Astrocyte (in vitro differentiated cells and primary cell): ENCODE data around the gene DLL1. TPM values are rescaled to one million over a fixed set of nuclear protein-coding genes. Genes with fewer than 3 reads are reported as not detected.
A peak's percentile ranks its signal among the peaks of the same experiment; 100 is the strongest.

Experiments used
- DNase-seq: peaks from one replicate; pipeline ENCODE4 v3.0.0-alpha.2; 2010; ENCODE audit warnings: low read depth
- FAIRE-seq: peaks from 2 replicates; lab custom pipeline; 2011; peaks lifted over from hg19 to GRCh38; lab: Jason Lieb, UNC
- H2AFZ ChIP-seq: 2 replicates; pipeline ENCODE4 v1.6.0; 2012; ENCODE audit warnings: low read depth, low read length, inconsistent platforms
- H3K27ac ChIP-seq: 2 replicates; pipeline ENCODE4 v1.5.1; 2011; ENCODE audit warnings: low read depth, low read length, inconsistent platforms
- H3K27me3 ChIP-seq: 2 replicates; pipeline ENCODE4 v1.6.0; 2011; ENCODE audit warnings: low read length, inconsistent platforms; ENCODE audit not compliant: insufficient read depth
- H3K36me3 ChIP-seq: 2 replicates; pipeline ENCODE4 v1.5.1; 2011; ENCODE audit warnings: low read length, inconsistent platforms; ENCODE audit not compliant: insufficient read depth
- H3K4me1 ChIP-seq: 2 replicates; pipeline ENCODE4 v1.5.1; 2011; ENCODE audit warnings: low read length, inconsistent platforms; ENCODE audit not compliant: insufficient read depth
- H3K4me2 ChIP-seq: 2 replicates; pipeline ENCODE4 v1.6.0; 2012; ENCODE audit warnings: low read length, inconsistent platforms
- H3K4me3 ChIP-seq: 2 replicates; pipeline ENCODE4 v1.5.1; 2011; ENCODE audit warnings: low read depth, mild to moderate bottlenecking, low read length, inconsistent platforms; ENCODE audit not compliant: insufficient read depth
- H3K79me2 ChIP-seq: 2 replicates; pipeline ENCODE4 v1.6.0; 2012; ENCODE audit warnings: mild to moderate bottlenecking, low read length, inconsistent platforms; ENCODE audit not compliant: insufficient read depth
- H3K9ac ChIP-seq: 2 replicates; pipeline ENCODE4 v1.6.0; 2012; ENCODE audit warnings: mild to moderate bottlenecking, low read length, inconsistent platforms
- H3K9me3 ChIP-seq: 2 replicates; pipeline ENCODE4 v1.5.1; 2012; ENCODE audit warnings: low read depth, mild to moderate bottlenecking, low read length, inconsistent platforms; ENCODE audit not compliant: insufficient read depth
- H4K20me1 ChIP-seq: 2 replicates; pipeline ENCODE4 v1.6.0; 2012; ENCODE audit warnings: low read length, inconsistent platforms; ENCODE audit not compliant: insufficient read depth
- H3K27ac Mint-ChIP-seq: one replicate; pipeline ENCODE4 v1.8.0; 2021; ENCODE audit warnings: mild to moderate bottlenecking, mixed read lengths; ENCODE audit not compliant: unreplicated experiment
- H3K27me3 Mint-ChIP-seq: one replicate; pipeline ENCODE4 v1.8.0; 2021; ENCODE audit warnings: low read depth, mixed read lengths; ENCODE audit not compliant: unreplicated experiment
- H3K36me3 Mint-ChIP-seq: one replicate; pipeline ENCODE4 v1.8.0; 2021; ENCODE audit warnings: low read depth, mixed read lengths; ENCODE audit not compliant: unreplicated experiment
- H3K4me1 Mint-ChIP-seq: one replicate; pipeline ENCODE4 v1.8.0; 2021; ENCODE audit warnings: low read depth, mixed read lengths; ENCODE audit not compliant: unreplicated experiment
- H3K4me3 Mint-ChIP-seq: one replicate; pipeline ENCODE4 v1.8.0; 2021; ENCODE audit warnings: mild to moderate bottlenecking, moderate library complexity, mixed read lengths; ENCODE audit not compliant: unreplicated experiment
- H3K9me3 Mint-ChIP-seq: one replicate; pipeline ENCODE4 v1.8.0; 2021; ENCODE audit warnings: mild to moderate bottlenecking, mixed read lengths; ENCODE audit not compliant: unreplicated experiment
- EZH2 ChIP-seq: IDR thresholded peaks from 2 replicates; pipeline ENCODE4 v1.6.1; 2012; ENCODE audit warnings: mild to moderate bottlenecking, low read length, inconsistent platforms; ENCODE audit not compliant: insufficient read depth
- total RNA-seq: library from RNA; stranded (reverse); gene quantifications from 2 replicates; pipeline ENCODE4 v1.2.1, GENCODE V29; 2021
- TF ChIP-seq, protein P1 (sequence below): IDR thresholded peaks from 2 replicates; pipeline ENCODE4 v1.5.1; 2011; ENCODE audit warnings: low read depth, mild to moderate bottlenecking, inconsistent platforms, low read length, moderate library complexity; ENCODE audit not compliant: insufficient read depth

DLL1 gene
- total RNA-seq, 1 donor from 2014 or later, result 1.6 TPM

DNA sequence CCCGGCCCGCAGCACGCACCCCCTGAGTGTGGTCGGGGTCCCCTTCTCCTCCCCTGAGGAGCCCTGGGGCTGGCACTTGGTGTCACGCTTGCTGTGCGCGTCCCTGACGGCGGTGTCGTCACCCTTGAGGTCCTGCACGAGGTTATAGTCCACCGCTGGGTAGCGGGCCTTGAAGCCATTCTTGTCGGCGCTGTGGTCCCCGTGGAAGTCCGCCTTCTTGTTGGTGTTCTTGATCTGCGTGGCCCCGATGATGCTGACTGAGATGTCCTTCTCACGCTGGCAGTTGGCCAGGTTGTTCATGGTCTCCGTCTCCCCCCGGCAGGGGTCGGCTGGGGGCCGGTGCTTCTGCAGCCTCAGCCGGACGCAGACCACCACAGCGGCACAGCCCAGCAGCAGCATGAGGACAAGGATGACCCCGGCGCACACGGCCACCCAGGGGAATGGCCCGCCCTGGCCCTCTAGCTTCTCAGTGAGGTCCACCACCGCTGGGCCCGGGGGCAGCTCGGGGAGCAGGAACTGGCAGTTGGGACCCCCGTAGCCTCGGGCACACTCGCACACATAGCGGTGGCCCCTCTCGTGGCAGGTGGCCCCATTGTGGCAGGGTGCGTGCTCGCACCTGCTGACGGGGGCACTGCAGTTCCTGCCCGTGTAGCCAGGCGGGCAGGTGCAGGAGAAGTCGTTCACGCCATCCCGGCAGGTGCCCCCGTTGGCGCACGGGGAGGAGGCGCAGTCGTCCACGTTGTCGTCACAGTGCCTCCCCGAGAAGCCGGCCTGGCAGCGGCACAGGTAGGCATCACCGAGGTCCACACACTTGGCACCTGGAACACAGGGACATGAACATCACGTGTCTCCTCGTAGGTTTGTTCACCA lies 7.4 kb downstream of the DLL1 start:
- Histone ChIP-seq H3K4me2 (no peak overlapping the region), H3K4me3 (no peak overlapping the region), H3K9me3 (no peaks in the 10 kb centered on the region), H3K4me1 (no peaks in the 10 kb centered on the region), H3K79me2 (no peaks in the 10 kb centered on the region), H3K27ac (no peak overlapping the region), H3K27me3 (peaks cover 33% of the 10 kb centered on the region), H3K9ac (no peak overlapping the region), H3K36me3 (no peaks in the 10 kb centered on the region), H2AFZ (no peak overlapping the region), H4K20me1 (peaks cover 2% of the 10 kb centered on the region)
- Mint-ChIP-seq H3K27ac (peak overlapping the region; percentile 4), H3K4me1 (peaks cover 4% of the 10 kb centered on the region), H3K4me3 (no peak overlapping the region), H3K36me3 (peaks cover 6% of the 10 kb centered on the region), H3K9me3 (no peaks in the 10 kb centered on the region), H3K27me3 (peaks cover 58% of the 10 kb centered on the region)
- TF ChIP-seq, protein P1, sequence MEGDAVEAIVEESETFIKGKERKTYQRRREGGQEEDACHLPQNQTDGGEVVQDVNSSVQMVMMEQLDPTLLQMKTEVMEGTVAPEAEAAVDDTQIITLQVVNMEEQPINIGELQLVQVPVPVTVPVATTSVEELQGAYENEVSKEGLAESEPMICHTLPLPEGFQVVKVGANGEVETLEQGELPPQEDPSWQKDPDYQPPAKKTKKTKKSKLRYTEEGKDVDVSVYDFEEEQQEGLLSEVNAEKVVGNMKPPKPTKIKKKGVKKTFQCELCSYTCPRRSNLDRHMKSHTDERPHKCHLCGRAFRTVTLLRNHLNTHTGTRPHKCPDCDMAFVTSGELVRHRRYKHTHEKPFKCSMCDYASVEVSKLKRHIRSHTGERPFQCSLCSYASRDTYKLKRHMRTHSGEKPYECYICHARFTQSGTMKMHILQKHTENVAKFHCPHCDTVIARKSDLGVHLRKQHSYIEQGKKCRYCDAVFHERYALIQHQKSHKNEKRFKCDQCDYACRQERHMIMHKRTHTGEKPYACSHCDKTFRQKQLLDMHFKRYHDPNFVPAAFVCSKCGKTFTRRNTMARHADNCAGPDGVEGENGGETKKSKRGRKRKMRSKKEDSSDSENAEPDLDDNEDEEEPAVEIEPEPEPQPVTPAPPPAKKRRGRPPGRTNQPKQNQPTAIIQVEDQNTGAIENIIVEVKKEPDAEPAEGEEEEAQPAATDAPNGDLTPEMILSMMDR, result no peak
- TF ChIP-seq EZH2, result no peak
- DNase-seq (no peak), FAIRE-seq (no peak)

DNA sequence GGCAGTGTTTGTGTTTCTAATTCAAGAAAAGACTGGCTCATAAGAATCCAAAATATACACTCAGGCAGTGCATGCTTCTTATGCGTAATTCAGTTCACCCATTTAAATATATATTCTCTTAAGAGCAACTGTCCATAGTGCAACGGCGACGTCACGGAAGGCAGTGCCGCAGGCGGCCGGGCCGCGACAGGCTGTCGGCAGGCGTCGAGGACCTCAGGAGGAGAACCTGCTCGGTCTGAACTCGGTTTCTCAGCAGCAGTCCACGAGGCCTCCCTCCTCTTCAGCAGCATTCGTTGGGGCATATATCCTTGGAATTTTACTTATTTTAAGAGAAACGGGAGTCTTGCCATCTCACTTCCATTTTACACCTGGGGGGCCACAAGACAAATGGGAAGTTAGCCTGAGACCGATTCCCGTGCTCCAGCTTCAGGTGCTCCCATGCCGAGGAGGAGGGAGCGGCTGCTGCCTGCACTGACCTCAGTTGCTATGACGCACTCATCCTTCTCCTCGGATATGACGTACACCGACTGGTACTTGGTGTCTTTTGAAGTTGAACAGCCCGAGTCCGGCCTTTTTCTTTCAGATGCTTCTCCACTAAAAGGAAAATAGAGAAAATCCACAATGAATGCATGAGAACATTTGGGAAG lies 8.2 kb downstream of the DLL1 start:
- FAIRE-seq, result no peak
- H3K79me2 ChIP-seq, result no peaks in the 10 kb centered on the region
- Mint-ChIP-seq H3K27ac (no peak overlapping the region), H3K4me1 (peaks cover 4% of the 10 kb centered on the region), H3K27me3 (peaks cover 53% of the 10 kb centered on the region), H3K4me3 (no peak overlapping the region), H3K36me3 (peaks cover 6% of the 10 kb centered on the region), H3K9me3 (no peaks in the 10 kb centered on the region)
- H2AFZ ChIP-seq, result no peak overlapping the region
- H3K4me1 ChIP-seq, result no peaks in the 10 kb centered on the region
- no peaks in the 10 kb centered on the region for H3K9me3 ChIP-seq
- no peak for DNase-seq
- H4K20me1 ChIP-seq, result no peaks in the 10 kb centered on the region
- no peak overlapping the region for H3K4me3 ChIP-seq
- no peak overlapping the region for H3K4me2 ChIP-seq
- H3K27me3 ChIP-seq, result peaks cover 26% of the 10 kb centered on the region
- no peak overlapping the region for H3K27ac ChIP-seq
- no peaks in the 10 kb centered on the region for H3K36me3 ChIP-seq
- TF ChIP-seq, protein P1, result no peak
- TF ChIP-seq EZH2, result no peak
- H3K9ac ChIP-seq, result no peak overlapping the region
